GM21576 (cell line): ENCODE measurements around the gene FAM20A.
"Not testable (repeated sequence)": the region's sequence is repeated elsewhere in the genome, so short reads cannot be mapped to it uniquely, and the experiment has no call there.

Experiments used
- ATAC-seq: cut with Tn5 transposase; IDR thresholded peaks from one replicate; pipeline ENCODE4 v1.9.1; 2021; ENCODE audit warnings: mild to moderate bottlenecking, moderate library complexity; ENCODE audit not compliant: unreplicated experiment

The FAM20A gene

DNA sequence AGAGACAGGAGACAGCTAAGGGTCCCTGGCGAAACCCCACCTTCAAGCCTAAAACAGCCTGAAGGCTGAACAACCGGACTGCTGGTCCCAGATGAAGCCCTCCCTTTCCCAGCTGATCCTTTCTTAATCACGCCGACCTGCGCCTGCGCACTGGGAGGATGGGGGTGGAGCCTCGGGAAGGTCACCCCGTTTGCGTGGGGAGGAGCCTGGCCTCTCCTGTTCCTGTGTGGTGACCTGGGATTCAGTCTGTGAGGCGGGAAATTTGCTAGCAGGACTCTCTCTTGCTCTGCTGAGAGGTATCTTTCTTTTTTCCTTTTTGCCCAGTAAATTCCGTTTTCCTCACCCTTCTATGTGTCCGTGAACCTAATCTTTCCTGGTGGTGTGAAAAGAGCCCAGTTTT lies 9.6 kb downstream of the FAM20A start:
- no peak for ATAC-seq

DNA sequence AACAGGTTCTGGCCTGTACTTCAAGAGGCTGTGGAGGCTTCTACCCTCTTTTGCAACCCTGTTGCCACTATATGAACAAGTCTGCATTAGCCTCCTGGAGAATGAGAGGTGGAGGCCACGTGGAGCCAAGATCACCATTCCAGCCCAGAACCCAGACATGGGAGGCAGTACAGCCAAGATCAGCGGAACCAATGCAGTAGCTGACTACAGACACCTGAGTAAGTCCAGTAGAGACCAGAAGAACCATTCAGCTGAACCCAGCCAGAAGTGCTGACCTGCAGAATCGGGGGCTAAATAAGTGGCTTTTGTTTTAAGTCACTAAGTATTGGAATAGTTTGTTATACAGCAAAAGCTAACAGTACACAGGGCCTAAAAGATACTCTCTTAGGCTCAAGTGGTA lies 12.1 kb downstream of the FAM20A start:
- no peak for ATAC-seq

DNA sequence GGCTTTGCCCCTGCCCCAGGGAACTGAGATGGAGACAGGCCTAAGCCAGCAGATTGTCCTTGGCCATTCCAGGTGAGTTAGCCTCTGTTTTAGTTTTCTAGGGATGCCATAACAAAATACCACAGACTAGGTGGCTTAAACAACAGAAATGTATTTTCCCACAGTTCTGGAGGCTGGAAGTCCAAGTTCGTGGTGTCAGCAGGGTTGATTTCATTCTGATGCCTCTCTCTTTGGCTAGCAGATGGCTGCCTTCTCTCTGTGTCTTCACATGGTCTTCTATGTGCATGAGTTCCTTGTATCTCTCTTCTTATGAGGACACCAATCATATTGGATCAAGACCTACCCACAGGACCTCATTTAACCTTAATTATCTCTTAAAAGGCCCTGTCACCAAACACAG lies 12.8 kb downstream of the FAM20A start:
- ATAC-seq, result no peak

DNA sequence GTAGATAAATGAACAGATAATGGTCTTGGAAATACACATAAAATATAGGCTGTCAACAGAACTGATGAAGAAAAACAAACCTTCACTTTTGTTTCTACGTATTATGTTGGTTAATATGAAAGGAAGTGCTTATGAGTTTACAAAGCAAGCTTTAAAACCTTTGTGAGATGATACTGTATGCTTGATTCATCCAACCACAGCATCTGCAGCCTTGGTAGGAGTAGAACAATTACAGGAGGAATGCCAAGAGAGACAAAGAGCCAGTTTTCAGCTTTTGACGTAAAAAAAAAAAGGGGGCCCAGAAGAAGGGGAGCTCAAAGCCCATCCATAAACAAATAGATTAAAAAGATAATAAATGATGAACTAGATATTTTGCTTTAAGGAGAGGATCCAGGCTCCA lies 13.3 kb downstream of the FAM20A start:
- ATAC-seq, result no peak

DNA sequence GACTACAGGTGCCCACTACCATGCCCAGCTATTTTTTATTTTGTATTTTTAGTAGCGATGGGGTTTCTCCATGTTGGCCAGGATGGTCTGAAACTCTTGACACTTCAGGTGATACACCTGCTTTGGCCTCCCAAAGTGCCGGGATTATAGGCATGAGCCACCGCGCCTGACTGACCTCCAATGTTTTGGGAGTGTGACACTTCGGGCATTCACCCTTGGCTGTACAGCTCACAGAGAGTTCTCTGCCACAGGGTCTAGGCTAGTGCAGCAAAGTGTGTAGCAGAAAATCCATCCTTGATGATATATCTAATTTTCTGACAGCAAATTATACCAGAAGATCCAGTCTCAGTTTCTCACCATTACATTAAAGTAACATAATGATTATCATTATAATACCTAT lies 14.1 kb downstream of the FAM20A start:
- ATAC-seq, result no peak

DNA sequence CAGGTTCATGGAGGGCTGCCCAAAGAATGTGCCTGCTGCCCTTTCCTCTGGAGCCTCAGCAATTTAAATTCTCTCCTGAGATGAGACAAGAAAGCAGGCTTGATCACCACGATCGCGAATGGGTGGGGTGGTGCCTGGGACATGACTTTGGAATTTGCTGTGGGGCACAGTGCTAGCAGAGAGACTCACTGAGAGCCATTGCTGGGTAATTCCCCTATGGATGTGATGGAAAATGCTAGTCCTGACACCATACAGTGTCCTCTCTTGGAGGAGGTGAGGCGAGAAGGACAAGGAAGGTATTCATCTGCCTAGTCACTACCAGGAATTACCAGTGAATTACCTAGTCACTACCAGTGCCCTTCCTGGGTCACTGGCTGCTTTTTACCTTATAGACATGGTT lies 15.5 kb downstream of the FAM20A start:
- ATAC-seq, result no peak

DNA sequence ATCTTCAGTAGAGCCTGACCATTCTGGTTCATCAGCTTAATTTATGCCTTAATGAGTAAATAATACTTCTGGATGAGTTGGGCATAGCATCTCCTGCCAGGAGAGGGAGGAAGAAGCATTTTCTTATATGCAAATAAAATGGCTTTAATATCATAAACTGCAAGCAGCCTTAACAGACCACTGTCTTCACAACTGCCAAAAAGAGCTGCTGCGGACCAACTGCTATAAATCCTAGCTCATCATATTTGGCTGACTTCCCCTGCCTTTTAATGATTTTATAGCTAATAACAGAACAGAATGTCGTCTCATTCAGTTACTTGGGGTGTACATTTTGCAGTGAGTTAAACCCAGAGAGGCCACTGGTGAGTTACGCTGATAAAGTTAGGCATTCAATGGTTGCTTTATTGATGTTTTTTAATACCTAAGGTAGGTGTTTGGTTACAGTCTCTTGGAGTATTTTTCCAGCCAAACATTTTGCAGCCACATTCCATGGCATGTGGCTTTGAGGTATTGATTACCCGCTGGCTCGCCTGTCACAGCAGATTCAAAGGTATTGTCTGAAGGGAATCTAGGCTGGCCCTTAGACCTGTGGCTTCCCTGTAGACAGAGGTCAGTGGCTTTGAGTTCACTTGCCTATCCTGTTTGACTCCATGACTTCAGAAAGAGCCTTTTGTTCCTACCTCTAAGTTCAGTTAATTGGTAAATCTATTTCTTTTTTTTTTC lies 16.4 kb downstream of the FAM20A start:
- ATAC-seq, result no peak

DNA sequence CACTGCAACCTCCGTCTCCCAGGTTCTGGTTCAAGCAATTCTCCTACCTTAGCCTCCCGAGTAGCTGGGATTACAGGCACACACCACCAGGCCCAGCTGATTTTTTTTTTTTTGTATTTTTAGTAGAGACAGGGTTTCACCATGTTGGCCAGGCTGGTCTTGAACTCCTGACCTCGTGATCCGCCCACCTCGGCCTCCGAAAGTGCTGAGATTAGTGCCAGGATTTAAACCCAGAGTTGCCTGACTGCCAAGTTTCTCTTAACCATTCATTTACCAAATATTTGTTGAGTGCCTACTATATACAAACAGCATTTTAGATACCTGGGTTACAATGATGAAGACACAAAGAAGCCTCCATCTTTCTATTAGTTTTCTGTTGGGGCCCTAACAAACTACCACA lies 18.3 kb downstream of the FAM20A start:
- ATAC-seq, result not testable (repeated sequence)

DNA sequence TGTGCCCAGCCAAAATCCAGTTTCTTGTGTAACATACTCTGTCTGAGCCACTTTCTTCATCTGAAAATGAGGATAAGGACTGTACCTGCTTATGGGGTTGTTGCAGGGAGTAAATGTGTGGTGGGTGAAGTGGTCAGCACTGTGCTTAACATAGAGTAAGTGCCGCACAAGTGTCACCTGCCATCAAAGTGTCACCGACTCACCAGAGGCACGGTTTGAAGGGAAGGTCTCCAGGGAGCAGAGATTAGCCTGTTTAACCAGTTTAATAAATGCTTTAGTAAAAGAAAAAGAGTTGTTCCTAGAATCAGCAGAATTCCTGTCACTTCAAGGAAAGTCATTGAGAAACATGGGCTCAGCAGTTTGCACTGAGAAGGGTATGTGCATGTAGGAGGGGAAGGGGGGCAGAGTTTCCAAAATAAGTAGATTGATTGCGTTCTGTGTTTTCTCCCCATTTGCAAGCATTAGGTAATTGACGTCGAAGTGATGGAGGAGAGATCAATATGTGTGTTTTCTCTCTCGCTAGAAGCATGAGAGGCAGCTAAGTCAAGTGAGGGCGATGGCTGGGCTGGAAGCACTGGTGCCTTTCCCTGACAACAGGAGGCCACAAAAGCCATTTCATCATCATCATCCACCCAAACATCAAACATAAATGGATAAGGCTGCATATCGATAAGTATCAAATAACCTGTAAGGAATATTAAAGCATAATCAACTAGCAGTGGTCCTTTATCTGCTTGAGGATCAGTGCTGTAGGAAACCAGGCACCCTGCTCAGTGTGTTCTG lies 19.1 kb downstream of the FAM20A start:
- no peak for ATAC-seq

DNA sequence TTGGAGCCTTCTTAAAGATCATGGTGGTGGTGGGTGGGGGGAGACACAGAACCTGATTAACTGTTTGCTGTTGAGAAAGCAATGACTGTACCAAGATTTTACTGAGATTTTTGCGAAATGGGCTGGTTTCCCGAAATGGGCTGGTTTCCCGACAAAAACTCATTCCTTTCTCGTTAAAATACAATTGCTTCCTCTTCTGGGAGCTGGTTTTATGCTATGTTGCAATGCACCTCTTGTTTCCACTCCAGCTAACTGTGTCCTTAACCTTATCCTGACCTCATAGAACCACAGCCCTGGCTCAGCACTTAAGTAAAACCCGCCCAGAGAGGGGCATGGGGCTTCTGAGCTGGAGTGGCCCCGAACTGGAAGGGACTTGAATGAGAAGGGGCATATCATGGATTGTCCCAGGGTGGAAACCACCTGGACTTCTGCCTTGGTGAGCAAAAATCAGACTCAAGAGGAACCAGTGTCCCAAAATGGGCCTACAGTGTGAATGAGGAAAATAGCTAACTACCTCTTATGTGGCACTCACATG lies 20.9 kb downstream of the FAM20A start:
- ATAC-seq, result no peak

DNA sequence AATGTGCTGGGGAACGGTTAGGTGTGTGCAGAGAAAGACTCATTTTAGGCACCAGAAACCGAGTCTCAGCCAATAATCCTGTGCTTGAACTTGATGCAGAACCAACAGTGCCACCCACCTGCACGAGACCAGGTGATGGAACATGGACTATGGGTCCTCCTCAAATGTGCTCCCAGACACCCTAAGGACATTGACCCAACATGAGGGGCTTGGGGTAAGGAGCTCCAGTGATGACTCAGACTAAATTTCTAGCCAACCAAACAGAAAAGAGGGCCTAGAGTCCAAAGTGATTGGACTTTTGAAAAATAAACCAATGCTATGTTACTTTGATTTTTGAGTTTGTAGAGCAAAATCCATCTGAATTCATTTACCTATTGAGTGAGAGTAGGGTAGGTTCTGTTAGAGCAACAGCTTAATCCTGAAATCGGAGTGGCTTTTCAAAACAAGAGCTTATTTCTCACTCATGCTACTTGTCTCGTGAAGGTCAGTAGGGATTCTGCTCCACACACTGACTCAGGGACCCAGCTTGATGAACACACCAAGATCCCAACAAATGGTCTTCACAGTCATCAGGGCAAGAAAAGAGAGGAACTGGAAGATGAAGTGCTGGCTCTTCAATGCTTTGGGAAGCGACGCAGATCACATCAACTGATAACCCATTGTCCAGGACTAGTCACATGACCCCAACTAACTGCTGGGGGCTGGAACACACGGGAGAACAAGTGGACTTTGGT lies 21.8 kb downstream of the FAM20A start:
- no peak for ATAC-seq

DNA sequence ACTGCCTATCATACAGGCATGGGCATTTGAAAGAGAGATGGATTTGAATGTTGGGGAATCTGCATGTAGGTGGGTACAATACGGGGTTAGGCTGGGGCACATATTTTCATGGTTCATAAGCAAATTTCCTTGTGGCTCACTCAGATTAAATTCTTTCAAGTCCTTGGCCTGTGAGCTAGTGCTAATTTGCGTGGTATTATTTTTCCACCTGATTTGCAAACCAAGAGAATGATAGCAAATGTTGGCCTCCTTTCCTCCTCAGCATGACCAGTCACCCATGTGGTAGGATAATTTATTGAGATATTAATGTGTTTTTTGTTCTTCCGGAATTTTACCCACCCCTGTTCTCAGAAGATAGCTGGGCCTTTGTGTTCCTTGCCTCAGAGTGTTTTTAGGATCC lies 22.9 kb downstream of the FAM20A start:
- no peak for ATAC-seq

DNA sequence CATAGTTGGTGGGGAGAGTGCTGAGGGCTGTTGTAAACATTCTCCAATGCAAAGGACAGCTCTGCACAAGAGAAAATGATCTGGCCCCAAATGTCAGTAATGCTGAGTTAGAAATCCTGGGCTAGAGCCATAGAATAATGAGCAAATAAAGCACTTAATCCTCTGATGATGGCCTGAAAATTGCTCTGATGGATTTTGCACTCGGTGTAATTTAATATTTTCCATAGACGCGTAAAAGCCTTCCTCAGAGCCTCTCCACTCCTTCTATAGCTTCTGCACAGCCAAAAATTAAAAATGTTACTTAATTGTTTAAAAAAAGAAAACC lies 23.7 kb downstream of the FAM20A start:
- ATAC-seq, result no peak

DNA sequence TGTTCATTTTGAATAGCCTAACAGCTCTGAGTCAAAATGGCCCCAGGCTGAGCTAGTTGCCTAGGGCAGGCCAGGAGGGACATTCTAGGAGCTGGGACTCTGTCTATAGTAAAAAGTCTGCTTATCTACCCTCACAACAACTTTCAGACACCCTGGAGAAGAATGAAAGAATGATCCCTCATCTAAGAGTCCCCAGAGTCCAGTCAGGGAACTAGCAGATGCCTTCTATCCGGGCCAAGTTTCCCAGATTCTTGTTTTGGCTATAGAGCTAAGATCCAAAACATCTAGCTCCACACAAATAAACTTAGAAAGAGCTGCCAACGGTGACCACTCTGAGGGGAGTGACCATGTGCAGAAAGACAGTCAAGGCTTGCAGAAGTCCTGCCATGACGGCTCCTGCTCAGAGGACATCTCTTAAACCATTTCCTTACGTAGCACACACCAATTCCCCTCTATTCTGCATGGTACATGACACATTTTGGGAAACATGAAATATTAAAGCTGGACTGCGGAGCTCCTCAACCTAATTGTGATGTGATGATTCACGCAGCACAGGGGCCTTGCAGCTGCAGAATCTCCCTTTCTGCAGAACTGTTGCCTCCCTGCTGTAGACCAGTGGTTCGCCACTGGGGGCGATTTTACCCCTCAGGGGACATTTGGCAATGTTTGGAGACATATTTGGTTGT lies 24.2 kb downstream of the FAM20A start:
- ATAC-seq, result no peak

DNA sequence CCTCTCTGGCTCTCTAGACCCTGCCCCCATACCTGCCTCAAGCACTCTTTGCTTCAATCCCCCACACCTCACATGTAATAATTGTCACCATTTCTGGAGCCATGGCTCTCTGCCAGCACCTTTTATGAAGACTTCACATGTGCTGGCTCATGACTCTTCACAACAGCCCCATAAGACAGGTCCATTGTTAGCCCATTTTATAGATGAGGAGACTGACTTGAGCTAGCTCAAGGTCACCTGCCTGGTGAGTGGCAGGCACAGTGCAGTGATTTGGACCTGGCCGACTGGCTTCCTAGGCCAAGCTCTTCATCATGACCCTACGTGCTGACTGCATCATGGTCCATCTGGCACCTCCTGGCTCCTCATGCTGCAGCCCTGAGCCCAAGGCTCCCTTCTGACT lies 25.0 kb downstream of the FAM20A start:
- ATAC-seq, result no peak

DNA sequence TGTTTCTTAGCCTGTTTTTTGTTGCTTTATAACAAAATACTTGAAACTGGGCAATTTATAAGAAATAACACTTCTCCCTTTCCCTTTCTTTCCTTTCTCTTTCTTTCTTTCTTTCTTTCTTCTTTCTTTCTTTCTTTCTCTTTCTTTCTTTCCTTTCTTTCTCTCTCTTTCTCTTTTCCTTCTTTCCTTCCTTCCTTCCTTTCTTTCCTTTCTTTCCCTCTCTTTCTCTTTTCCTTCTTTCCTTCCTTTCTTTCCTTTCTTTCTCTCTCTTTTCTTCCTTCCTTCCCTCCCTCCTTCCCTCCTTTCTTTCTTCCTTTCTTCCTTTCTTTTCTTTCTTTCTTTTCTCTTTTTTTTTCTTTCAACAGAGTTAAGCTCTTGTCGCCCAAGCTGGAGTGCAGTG lies 27.8 kb downstream of the FAM20A start:
- no peak for ATAC-seq

DNA sequence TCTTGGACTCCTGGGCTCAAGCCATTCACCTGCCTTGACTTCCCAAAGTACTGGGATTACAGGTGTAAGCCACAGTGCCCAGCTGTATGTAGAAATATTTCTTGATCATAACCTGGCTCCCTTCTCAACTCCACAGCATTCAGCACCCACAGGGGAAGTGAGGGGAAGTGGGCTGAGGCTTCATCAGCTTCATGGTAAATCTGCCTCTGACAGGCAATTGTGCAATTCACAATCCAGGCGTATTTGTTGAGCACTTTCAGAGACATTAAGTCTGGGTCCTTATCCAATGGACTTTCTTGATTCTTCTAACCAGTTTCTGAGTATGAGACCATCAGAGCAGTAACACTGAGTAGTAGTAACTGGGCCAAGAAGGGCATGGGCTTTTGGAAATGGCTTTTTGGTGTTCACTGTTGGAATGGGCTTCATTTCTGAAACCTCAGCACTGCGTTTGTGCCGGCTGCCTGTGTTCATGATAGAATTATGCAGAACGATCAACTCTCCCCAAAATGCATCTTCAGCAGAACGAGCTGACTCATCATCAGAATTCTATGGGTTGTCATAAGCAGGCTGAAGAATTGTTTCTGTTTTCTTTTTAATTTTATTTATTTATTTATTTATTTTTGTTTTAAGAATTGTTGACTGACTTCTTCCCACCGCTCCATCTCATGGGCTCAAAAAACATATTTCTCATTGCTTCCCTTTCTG lies 28.9 kb downstream of the FAM20A start:
- no peak for ATAC-seq

DNA sequence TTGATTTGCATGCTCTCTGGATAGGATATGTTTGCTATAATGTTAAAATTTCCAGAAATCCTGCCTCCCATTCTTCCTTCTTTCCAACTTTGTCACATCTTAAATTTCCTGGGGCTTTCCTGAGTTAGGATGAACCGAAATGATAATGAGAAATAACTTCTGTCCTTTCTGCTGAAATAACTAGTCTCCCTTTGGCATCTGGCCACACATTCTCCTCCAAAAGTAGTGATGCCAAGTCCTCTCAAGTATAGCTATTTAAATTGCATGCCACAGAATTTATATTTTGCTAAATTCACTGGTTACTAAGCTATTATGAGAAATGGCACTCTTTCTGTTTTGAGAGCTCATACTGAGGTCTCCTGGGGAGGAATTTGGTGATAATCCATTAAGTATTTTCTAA lies 30.6 kb downstream of the FAM20A start:
- ATAC-seq, result no peak

DNA sequence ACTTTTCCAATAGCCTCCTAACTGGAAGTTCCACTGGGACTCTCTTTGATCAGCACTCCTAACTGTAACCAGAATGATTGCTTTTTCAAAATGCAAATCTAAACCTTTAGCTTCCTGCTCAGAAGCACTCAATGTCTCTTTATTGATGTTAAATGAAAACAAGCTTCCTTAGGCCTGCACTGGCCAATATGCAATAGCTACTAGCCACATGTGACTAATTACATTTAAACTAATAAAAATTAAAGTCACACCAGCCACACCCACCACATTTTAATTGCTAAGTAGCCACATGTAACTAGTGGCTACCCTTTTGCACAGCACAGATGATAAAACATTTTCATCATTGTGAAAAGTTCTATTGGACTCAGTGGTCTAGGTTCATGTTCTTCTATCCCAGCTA lies 31.8 kb downstream of the FAM20A start:
- no peak for ATAC-seq

DNA sequence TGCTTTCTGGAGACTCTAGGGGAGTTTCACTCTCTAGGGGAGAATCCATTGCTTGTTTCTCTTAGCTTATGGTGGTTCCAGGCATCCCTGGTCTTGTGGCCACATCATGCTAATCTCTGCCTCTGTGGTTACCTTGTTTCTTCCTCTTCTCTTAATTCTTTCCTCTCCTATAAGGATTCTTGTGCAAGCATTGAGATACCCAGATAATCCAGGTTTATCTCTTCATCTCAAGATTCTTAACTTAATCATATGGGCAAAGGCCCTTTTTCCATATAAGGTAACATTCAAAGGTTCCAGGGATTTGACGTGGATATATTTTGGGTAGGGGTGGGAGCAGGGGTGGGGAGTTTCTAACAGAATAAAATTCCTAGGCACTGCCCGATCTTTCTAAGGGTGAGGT lies 32.6 kb downstream of the FAM20A start:
- ATAC-seq, result no peak

DNA sequence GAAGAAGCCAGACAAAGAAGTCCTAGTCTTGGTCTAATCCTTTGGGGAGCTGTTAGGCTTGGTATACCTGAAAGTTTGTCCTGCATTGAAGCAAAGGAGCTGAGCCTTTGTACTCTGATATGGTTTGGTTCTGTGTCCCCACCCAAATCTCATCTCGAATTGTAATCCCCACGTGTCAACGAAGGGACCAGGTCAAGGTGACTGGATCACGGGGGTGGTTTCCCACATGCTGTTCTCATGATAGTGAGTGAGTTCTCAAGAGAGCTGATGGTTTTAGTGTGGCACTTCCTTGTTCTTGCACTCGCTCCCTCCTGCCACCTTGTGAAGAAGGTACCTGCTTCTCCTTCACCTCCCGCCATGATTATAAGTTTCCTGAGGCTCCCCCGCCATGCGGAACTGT lies 33.6 kb downstream of the FAM20A start:
- no peak for ATAC-seq
